ENCODE results near the gene CDADC1.

The CDADC1 gene

GRCh38 chr13:49247643-49248621, at the start of gene CDADC1:
CDADC1 (plus strand) TSS chr13:49247925; CDS start chr13:49248038, 113 bp downstream.
- peak; percentile 62 to 84 for DNase-seq (ENCODE audit: extremely low read depth in 1 of 2, low read depth in 1 of 2)

- no peak for DNase-seq (ENCODE audit: extremely low read depth in 1 of 2, low read depth in 1 of 2)
These were observed 41.1 kb upstream of the CDADC1 start for GRCh38 chr13:49206641-49207040.

- DNase-seq (ENCODE audit: extremely low read depth in 1 of 2, low read depth in 1 of 2), result no peak
These were observed 39.1 kb upstream of the CDADC1 start for GRCh38 chr13:49208619-49209018.

GRCh38 chr13:49210114-49210513, 37.6 kb upstream of the CDADC1 start:
- DNase-seq (ENCODE audit: extremely low read depth in 1 of 2, low read depth in 1 of 2), result no peak

GRCh38 chr13:49210669-49211068, 37.1 kb upstream of the CDADC1 start:
- DNase-seq (ENCODE audit: extremely low read depth in 1 of 2, low read depth in 1 of 2), result no peak

GRCh38 chr13:49213539-49213938, 34.2 kb upstream of the CDADC1 start:
- DNase-seq (ENCODE audit: extremely low read depth in 1 of 2, low read depth in 1 of 2), result no peak

GRCh38 chr13:49213997-49214916, 33.5 kb upstream of the CDADC1 start:
- DNase-seq (ENCODE audit: extremely low read depth in 1 of 2, low read depth in 1 of 2), result no peak

GRCh38 chr13:49214917-49215376, 32.8 kb upstream of the CDADC1 start:
- DNase-seq (ENCODE audit: extremely low read depth in 1 of 2, low read depth in 1 of 2), result no peak

- no peak for DNase-seq (ENCODE audit: extremely low read depth in 1 of 2, low read depth in 1 of 2)
These were observed 31.4 kb upstream of the CDADC1 start for GRCh38 chr13:49216334-49216733.

- DNase-seq (ENCODE audit: extremely low read depth in 1 of 2, low read depth in 1 of 2), result no peak
These were observed 29.7 kb upstream of the CDADC1 start for GRCh38 chr13:49217962-49218492.

GRCh38 chr13:49218493-49219051, 29.2 kb upstream of the CDADC1 start:
- no peak for DNase-seq (ENCODE audit: extremely low read depth in 1 of 2, low read depth in 1 of 2)

GRCh38 chr13:49219647-49220035, 28.1 kb upstream of the CDADC1 start:
- no peak for DNase-seq (ENCODE audit: extremely low read depth in 1 of 2, low read depth in 1 of 2)

GRCh38 chr13:49220036-49220855, 27.5 kb upstream of the CDADC1 start, which contains the start of gene MLNR:
MLNR (plus strand) TSS chr13:49220338; CDS start chr13:49220338, 0 bp downstream.
- DNase-seq (ENCODE audit: extremely low read depth in 1 of 2, low read depth in 1 of 2), result no peak

GRCh38 chr13:49220856-49221589, 26.7 kb upstream of the CDADC1 start:
- no peak for DNase-seq (ENCODE audit: extremely low read depth in 1 of 2, low read depth in 1 of 2)

- no peak for DNase-seq (ENCODE audit: extremely low read depth in 1 of 2, low read depth in 1 of 2)
These were observed 26.1 kb upstream of the CDADC1 start for GRCh38 chr13:49221590-49221965.

GRCh38 chr13:49225223-49226042, 22.3 kb upstream of the CDADC1 start:
- no peak for DNase-seq (ENCODE audit: extremely low read depth in 1 of 2, low read depth in 1 of 2)

- DNase-seq (ENCODE audit: extremely low read depth in 1 of 2, low read depth in 1 of 2), result no peak
These were observed 21.1 kb upstream of the CDADC1 start for GRCh38 chr13:49226613-49227012.

GRCh38 chr13:49234741-49235140, 13.0 kb upstream of the CDADC1 start:
- no peak for DNase-seq (ENCODE audit: extremely low read depth in 1 of 2, low read depth in 1 of 2)
